Brain microvascular endothelial cell (primary cell): ENCODE data around the gene PATJ.
A peak's percentile ranks its signal among the peaks of the same experiment; 100 is the strongest.
"Not testable (repeated sequence)": the region's sequence is repeated elsewhere in the genome, so short reads cannot be mapped to it uniquely, and the experiment has no call there.

Experiments used
- DNase-seq: peaks from one replicate; pipeline ENCODE4 v3.0.0-alpha.2; 2020
- H3K27ac ChIP-seq: fragments of 250-450 bp; sonication (Bioruptor Pico); 2 replicates; pipeline ENCODE4 v1.5.1; 2020; ENCODE audit warnings: mild to moderate bottlenecking, moderate library complexity
- H3K27me3 ChIP-seq: fragments of 250-450 bp; sonication (Bioruptor Pico); replicated peaks from 2 replicates; pipeline ENCODE4 v1.5.1; 2020; ENCODE audit warnings: mild to moderate bottlenecking
- H3K36me3 ChIP-seq: fragments of 250-450 bp; sonication (Bioruptor Pico); replicated peaks from 2 replicates; pipeline ENCODE4 v1.5.1; 2020; ENCODE audit warnings: mild to moderate bottlenecking
- H3K4me3 ChIP-seq: 2 replicates; pipeline ENCODE4 v1.5.1; 2011; ENCODE audit warnings: low read depth, mild to moderate bottlenecking, control low read depth, low read length, moderate library complexity
- in situ Hi-C: cut with HindIII; loops from 2 replicates; pipeline ENCODE4 v1.10.0; 2017; ENCODE audit warnings: low sequenced_read_pairs, low pct_ligation_motif_present
- TF ChIP-seq, protein P1 (sequence below): IDR thresholded peaks from 2 replicates; pipeline ENCODE4 v1.5.1; 2011; ENCODE audit warnings: low read depth, mild to moderate bottlenecking, moderate library complexity, low read length, control low read depth, inconsistent platforms; ENCODE audit errors: missing control alignments

PATJ gene

DNA sequence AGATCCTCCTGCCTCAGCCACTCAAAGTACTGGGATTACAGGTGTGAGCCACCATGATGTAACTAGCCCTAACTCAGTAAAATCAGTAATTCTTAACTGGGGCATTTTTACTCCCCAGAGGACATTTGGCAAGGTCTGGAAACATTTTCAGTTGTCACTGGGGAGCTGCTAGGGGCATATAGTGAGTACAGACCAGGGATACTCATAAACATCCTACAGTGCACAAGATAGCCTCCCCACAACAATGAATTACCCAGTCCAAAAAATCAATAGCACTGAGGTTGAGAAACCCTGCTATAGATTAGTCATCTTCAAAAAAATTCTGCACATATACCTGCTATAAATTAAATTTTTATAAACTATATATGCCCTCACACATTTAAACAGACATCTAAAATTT lies 30.3 kb upstream of the PATJ start:
- in situ Hi-C loops, result no loop called here
- TF ChIP-seq, protein P1, sequence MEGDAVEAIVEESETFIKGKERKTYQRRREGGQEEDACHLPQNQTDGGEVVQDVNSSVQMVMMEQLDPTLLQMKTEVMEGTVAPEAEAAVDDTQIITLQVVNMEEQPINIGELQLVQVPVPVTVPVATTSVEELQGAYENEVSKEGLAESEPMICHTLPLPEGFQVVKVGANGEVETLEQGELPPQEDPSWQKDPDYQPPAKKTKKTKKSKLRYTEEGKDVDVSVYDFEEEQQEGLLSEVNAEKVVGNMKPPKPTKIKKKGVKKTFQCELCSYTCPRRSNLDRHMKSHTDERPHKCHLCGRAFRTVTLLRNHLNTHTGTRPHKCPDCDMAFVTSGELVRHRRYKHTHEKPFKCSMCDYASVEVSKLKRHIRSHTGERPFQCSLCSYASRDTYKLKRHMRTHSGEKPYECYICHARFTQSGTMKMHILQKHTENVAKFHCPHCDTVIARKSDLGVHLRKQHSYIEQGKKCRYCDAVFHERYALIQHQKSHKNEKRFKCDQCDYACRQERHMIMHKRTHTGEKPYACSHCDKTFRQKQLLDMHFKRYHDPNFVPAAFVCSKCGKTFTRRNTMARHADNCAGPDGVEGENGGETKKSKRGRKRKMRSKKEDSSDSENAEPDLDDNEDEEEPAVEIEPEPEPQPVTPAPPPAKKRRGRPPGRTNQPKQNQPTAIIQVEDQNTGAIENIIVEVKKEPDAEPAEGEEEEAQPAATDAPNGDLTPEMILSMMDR, result no peak
- Histone ChIP-seq H3K4me3 (no peak overlapping the region), H3K36me3 (peaks cover 3% of the 10 kb centered on the region), H3K27ac (no peak overlapping the region), H3K27me3 (no peaks in the 10 kb centered on the region)
- DNase-seq, result no peak

- H3K4me3 ChIP-seq, in situ Hi-C loops, DNase-seq, H3K27ac ChIP-seq, H3K27me3 ChIP-seq, H3K36me3 ChIP-seq: not testable (repeated sequence)
Measured at GRCh38 chr1:61718996-61719663, 23.1 kb upstream of the PATJ start.

GRCh38 chr1:61724506-61724812 lies 17.8 kb upstream of the PATJ start:
- DNase-seq, result no peak
- in situ Hi-C loops, result no loop called here
- peak overlapping the region; percentile 89 for H3K27ac ChIP-seq

GRCh38 chr1:61724813-61725694 lies 17.2 kb upstream of the PATJ start, which contains the start of gene TM2D1:
TM2D1 (minus strand) TSS chr1:61725141; CDS start chr1:61725120, 21 bp downstream.
- peak within 1 kb of the TSS; percentile 100 for H3K4me3 ChIP-seq
- DNase-seq, result peak; percentile 75
- TF ChIP-seq, protein P1, result no peak
- H3K36me3 ChIP-seq, result no peaks in the 10 kb centered on the region
- in situ Hi-C loops, result no loop called here
- H3K27ac ChIP-seq, result peak within 1 kb of the TSS; percentile 89
- no peaks in the 10 kb centered on the region for H3K27me3 ChIP-seq

More at GRCh38 chr1:61724506-61724812, 17.8 kb upstream of the PATJ start:
- TF ChIP-seq, protein P1, result no peak
- Histone ChIP-seq H3K36me3 (peaks cover 2% of the 10 kb centered on the region), H3K4me3 (peak overlapping the region; percentile 100), H3K27me3 (no peaks in the 10 kb centered on the region)

- DNase-seq, result no peak
- TF ChIP-seq, protein P1, result no peak
- Histone ChIP-seq H3K4me3 (no peak overlapping the region), H3K27ac (no peak overlapping the region), H3K27me3 (no peaks in the 10 kb centered on the region), H3K36me3 (no peaks in the 10 kb centered on the region)
- in situ Hi-C loops, result no loop called here
Measured at GRCh38 chr1:61727544-61727943, 14.7 kb upstream of the PATJ start.

GRCh38 chr1:61730679-61731078 lies 11.6 kb upstream of the PATJ start:
- H3K27ac ChIP-seq, in situ Hi-C loops, H3K27me3 ChIP-seq: not testable (repeated sequence)

More at GRCh38 chr1:61730679-61731078, 11.6 kb upstream of the PATJ start:
- DNase-seq, H3K36me3 ChIP-seq, H3K4me3 ChIP-seq: not testable (repeated sequence)
